ENCODE data around the gene LRP5. TPM values are rescaled to one million over a fixed set of nuclear protein-coding genes. Genes with fewer than 3 reads are reported as not detected.

The LRP5 gene
- total RNA-seq, 1 experiment from 2014 or later, result 48.8 TPM

GRCh38 chr11:68349461-68350249 lies 37.3 kb downstream of the LRP5 start:
- peaks cover 11% of the 10 kb centered on the region for H3K9me3 Mint-ChIP-seq
- CTCF ChIA-PET, result no interaction called here
- TF ChIP-seq GRHL2 (CRISPR knock-in tag; IDR thresholded peaks at IDR 0.05; ENCODE audit: insufficient replicate concordance, severe bottlenecking), result no peak
- no peak for TF ChIP-seq NFYB (CRISPR knock-in tag; conservative IDR thresholded peaks at IDR 0.05; ENCODE audit: low read depth)
- TF ChIP-seq SP1 (CRISPR knock-in tag; conservative IDR thresholded peaks at IDR 0.05), result no peak
- TF ChIP-seq TCF7 (CRISPR knock-in tag; IDR thresholded peaks at IDR 0.05; ENCODE audit: low read depth), result no peak
- TF ChIP-seq NR1H2 (CRISPR knock-in tag; IDR thresholded peaks at IDR 0.05), result no peak
- TF ChIP-seq GABPB1 (CRISPR knock-in tag; IDR thresholded peaks at IDR 0.05), result no peak
- TF ChIP-seq SMAD3 (CRISPR knock-in tag; IDR thresholded peaks at IDR 0.05; ENCODE audit: borderline replicate concordance), result no peak
- no peak for TF ChIP-seq RORB (CRISPR knock-in tag; IDR thresholded peaks at IDR 0.05)
- no peak for TF ChIP-seq AR (CRISPR knock-in tag; IDR thresholded peaks at IDR 0.05)
- no peak for TF ChIP-seq CTCF (IDR thresholded peaks at IDR 0.05)
- no peak for TF ChIP-seq SOX15 (CRISPR knock-in tag; IDR thresholded peaks at IDR 0.05)
- no peak for TF ChIP-seq HMGA2 (CRISPR knock-in tag; IDR thresholded peaks at IDR 0.05)
- no peak for TF ChIP-seq IRF1 (CRISPR knock-in tag; IDR thresholded peaks at IDR 0.05)
- no peak for TF ChIP-seq NFATC4 (CRISPR knock-in tag; IDR thresholded peaks at IDR 0.05)
- TF ChIP-seq ARID4B (CRISPR knock-in tag; IDR thresholded peaks at IDR 0.05; ENCODE audit: borderline replicate concordance), result no peak
- no peak for TF ChIP-seq ZNF263 (CRISPR knock-in tag; IDR thresholded peaks at IDR 0.05; ENCODE audit: low read depth)
- peaks cover 18% of the 10 kb centered on the region for H3K36me3 Mint-ChIP-seq
- H3K4me3 Mint-ChIP-seq, result no peak overlapping the region
- ATAC-seq, result no peak
- DNase-seq (ENCODE audit: low spot score), result no peak
- peaks cover 11% of the 10 kb centered on the region for H3K4me1 Mint-ChIP-seq
- no peaks in the 10 kb centered on the region for H3K27me3 Mint-ChIP-seq (ENCODE audit: low read depth)
- POLR2A ChIA-PET, result no interaction called here
- H3K27ac Mint-ChIP-seq, result peak overlapping the region; percentile 19; the same call in 1 of the 2 replicates

Data from WTC11 (cell line).